OCI-LY1 (cell line): Measurements from ENCODE around the gene CDKN2B.

ENCODE experiments used
- CTCF ChIP-seq: fragments of 200-600 bp; sonication (generic), shearing (Covaris generic); IDR thresholded peaks from 2 replicates; pipeline ENCODE4 v1.5.1; 2017; ENCODE audit warnings: mild to moderate bottlenecking, antibody characterized with exemption, low read length, moderate library complexity, mixed read lengths
- EZH2 ChIP-seq: fragments of 200-600 bp; sonication (generic), shearing (Covaris generic); IDR thresholded peaks from 2 replicates; pipeline ENCODE4 v1.8.0; 2017; ENCODE audit warnings: borderline replicate concordance, mixed run types, mild to moderate bottlenecking, antibody characterized with exemption, low read length, moderate library complexity, mixed read lengths

GRCh38 chr9:22044583-22044982, 35.5 kb upstream of the CDKN2B start:
- no peak for TF ChIP-seq CTCF
- TF ChIP-seq EZH2: no peak
